Caki2 (cell line): Measurements from ENCODE around the gene ATP5PO. TPM values are rescaled to one million over a fixed set of nuclear protein-coding genes. Genes with fewer than 3 reads are reported as not detected.

ENCODE experiments used
- DNase-seq: peaks from one replicate; pipeline ENCODE4 v3.0.0-alpha.2; 2015; ENCODE audit warnings: low read depth
- in situ Hi-C: cut with HindIII; loops from 2 replicates; pipeline ENCODE4 v1.10.0; 2016; ENCODE audit warnings: low sequenced_read_pairs, low pct_unique_long_range_greater_than_20kb, mixed read lengths
- total RNA-seq: library from RNA; depleted of rRNA; stranded (reverse); fragments of >200 nt; shearing (Covaris generic); gene quantifications from 2 replicates; pipeline ENCODE4 v1.2.3, GENCODE V29; 2014; ENCODE audit warnings: low replicate concordance; rRNA removed

ATP5PO gene
- total RNA-seq: 355 and 415 TPM in 2 replicates

- DNase-seq: peak; percentile 95
- in situ Hi-C loops: no loop called here
These were observed at the start of gene ATP5PO for GRCh38 chr21:33915368-33916199. TSS of gene ATP5PO (minus strand) at chr21:33915804. CDS start at chr21:33915763, 41 bp downstream.

GRCh38 chr21:33964706-33965325 lies 49.2 kb upstream of the ATP5PO start:
- in situ Hi-C loops: no loop called here
- DNase-seq: no peak

- DNase-seq: no peak
- in situ Hi-C loops: no loop called here
These were observed 48.4 kb upstream of the ATP5PO start for GRCh38 chr21:33963848-33964555.

GRCh38 chr21:33962290-33962689 lies 46.7 kb upstream of the ATP5PO start:
- no peak for DNase-seq
- in situ Hi-C loops: no loop called here

- DNase-seq: no peak
- in situ Hi-C loops: no loop called here
These were observed 45.5 kb upstream of the ATP5PO start for GRCh38 chr21:33961061-33961460.

- in situ Hi-C loops: no loop called here
- no peak for DNase-seq
These were observed 44.1 kb upstream of the ATP5PO start for GRCh38 chr21:33959680-33960079.

GRCh38 chr21:33954395-33954794 lies 38.8 kb upstream of the ATP5PO start:
- in situ Hi-C loops: no loop called here
- no peak for DNase-seq

- no peak for DNase-seq
- in situ Hi-C loops: no loop called here
These were observed 35.9 kb upstream of the ATP5PO start for GRCh38 chr21:33951276-33952178.

- no peak for DNase-seq
- in situ Hi-C loops: no loop called here
These were observed 35.0 kb upstream of the ATP5PO start for GRCh38 chr21:33950431-33951079.

GRCh38 chr21:33949516-33950430 lies 34.2 kb upstream of the ATP5PO start:
- in situ Hi-C loops: no loop called here
- DNase-seq: peak; percentile 58

GRCh38 chr21:33948951-33949444 lies 33.4 kb upstream of the ATP5PO start:
- in situ Hi-C loops: no loop called here
- no peak for DNase-seq

- no peak for DNase-seq
- in situ Hi-C loops: no loop called here
These were observed 32.7 kb upstream of the ATP5PO start for GRCh38 chr21:33948096-33948950.

GRCh38 chr21:33947451-33948095 lies 32.0 kb upstream of the ATP5PO start:
- DNase-seq: peak; percentile 99
- in situ Hi-C loops: no loop called here

GRCh38 chr21:33945652-33946270 lies 30.2 kb upstream of the ATP5PO start:
- DNase-seq: no peak
- in situ Hi-C loops: no loop called here

- no peak for DNase-seq
- in situ Hi-C loops: no loop called here
These were observed 28.7 kb upstream of the ATP5PO start for GRCh38 chr21:33944185-33944763.
